GM12865 (cell line): ENCODE measurements around the gene UTY.

Experiments used
- DNase-seq: peaks from one replicate; pipeline ENCODE4 v3.0.0; 2010; ENCODE audit warnings: low read depth
- H3K4me3 ChIP-seq: 2 replicates; pipeline ENCODE4 v1.5.1; 2011; ENCODE audit warnings: mild to moderate bottlenecking, low read depth, low read length, control low read depth
- TF ChIP-seq, protein P1 (sequence below): IDR thresholded peaks from 2 replicates; pipeline ENCODE4 v1.5.1; 2011; ENCODE audit warnings: low read length, control low read depth, low read depth, inconsistent platforms; ENCODE audit not compliant: insufficient read depth; ENCODE audit errors: missing control alignments

UTY gene

DNA sequence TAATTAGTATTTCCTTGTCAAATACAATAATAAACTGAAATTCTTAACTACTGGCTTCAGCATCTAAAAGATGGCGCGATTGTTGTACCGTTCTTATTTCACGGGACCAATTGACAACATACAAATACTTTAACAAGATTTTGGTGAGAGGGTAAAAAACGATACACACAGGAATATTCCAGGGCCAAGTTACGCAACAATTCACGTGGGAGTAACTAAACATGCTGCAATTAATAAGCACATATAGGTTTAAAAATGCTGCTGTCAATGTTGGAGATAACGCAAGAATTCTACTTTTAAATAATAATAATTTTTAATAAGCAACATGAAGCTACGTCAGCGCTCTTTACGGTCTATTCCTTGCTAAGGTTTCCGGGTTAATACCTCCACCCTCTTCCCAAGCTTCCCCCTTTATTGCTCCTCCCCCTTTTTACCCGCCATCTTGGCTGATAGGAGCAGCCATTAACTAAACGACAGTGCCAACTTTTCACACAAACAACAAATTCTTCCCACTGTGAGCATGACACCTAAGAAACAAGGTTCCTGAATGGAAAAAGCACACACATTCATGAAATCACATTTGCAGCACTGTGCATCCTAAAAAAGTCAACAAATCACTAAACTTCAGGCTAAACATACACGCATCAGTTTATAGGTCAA lies 1.6 kb downstream of the UTY start:
- no peak for DNase-seq
- TF ChIP-seq, protein P1, sequence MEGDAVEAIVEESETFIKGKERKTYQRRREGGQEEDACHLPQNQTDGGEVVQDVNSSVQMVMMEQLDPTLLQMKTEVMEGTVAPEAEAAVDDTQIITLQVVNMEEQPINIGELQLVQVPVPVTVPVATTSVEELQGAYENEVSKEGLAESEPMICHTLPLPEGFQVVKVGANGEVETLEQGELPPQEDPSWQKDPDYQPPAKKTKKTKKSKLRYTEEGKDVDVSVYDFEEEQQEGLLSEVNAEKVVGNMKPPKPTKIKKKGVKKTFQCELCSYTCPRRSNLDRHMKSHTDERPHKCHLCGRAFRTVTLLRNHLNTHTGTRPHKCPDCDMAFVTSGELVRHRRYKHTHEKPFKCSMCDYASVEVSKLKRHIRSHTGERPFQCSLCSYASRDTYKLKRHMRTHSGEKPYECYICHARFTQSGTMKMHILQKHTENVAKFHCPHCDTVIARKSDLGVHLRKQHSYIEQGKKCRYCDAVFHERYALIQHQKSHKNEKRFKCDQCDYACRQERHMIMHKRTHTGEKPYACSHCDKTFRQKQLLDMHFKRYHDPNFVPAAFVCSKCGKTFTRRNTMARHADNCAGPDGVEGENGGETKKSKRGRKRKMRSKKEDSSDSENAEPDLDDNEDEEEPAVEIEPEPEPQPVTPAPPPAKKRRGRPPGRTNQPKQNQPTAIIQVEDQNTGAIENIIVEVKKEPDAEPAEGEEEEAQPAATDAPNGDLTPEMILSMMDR, result no peak
- H3K4me3 ChIP-seq, result no peak overlapping the region

GRCh38 chrY:13474997-13475396 lies 4.8 kb downstream of the UTY start:
- TF ChIP-seq, protein P1, result no peak
- DNase-seq, result no peak

DNA sequence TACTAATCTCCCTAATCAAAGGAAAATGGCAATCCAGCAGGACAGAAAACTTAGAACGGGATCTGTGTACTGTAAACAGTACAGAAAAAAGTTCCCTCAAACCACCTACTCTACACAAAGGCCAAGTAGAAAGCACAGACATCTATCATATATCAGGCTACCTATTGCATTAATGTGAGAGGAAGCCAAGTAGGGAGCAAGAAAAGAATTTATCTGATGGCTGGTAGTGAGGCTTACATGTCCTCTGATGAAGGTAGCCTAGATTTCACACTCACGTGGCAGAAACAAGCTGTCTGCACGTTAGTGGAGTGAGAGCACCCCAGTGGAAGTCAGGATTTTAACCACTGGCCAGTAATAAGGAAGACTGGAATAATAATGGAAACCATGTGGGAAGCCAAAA lies 28.3 kb downstream of the UTY start:
- H3K4me3 ChIP-seq, result no peak overlapping the region
- DNase-seq, result no peak
- TF ChIP-seq, protein P1, result no peak

More at GRCh38 chrY:13474997-13475396, 4.8 kb downstream of the UTY start:
- H3K4me3 ChIP-seq, result no peak overlapping the region

GRCh38 chrY:13450596-13451130 lies 29.2 kb downstream of the UTY start:
- TF ChIP-seq, protein P1, result no peak
- H3K4me3 ChIP-seq, result no peak overlapping the region
- DNase-seq, result no peak

- TF ChIP-seq, protein P1, result no peak
- DNase-seq, result no peak
- H3K4me3 ChIP-seq, result no peak overlapping the region
Measured at GRCh38 chrY:13445566-13445965, 34.3 kb downstream of the UTY start.

- DNase-seq, result no peak
- TF ChIP-seq, protein P1, result no peak
- no peak overlapping the region for H3K4me3 ChIP-seq
Measured at GRCh38 chrY:13443146-13443545, 36.7 kb downstream of the UTY start.

DNA sequence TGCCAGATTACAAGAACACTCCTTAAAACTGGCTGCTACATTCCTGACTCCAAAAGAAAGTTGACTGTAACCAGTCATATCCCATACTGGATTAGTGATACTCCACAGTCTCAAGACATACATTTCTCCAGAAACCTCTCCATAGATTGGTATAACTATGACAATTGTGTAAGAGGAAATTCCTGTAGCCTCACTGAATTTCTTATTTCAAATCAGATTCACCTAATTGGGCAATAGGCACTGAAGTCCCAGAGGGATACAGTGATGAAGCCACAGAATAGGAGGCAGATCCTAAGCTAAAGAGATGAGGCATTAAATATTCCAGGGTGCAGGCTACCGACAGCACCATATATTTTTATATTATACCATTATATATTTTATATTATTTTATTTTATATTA lies 39.0 kb downstream of the UTY start:
- TF ChIP-seq, protein P1, result no peak
- H3K4me3 ChIP-seq, result no peak overlapping the region
- DNase-seq, result no peak
